Nephron progenitor cell (in vitro differentiated cells): ENCODE results near the gene TBC1D23.
"Not testable (repeated sequence)": the region's sequence is repeated elsewhere in the genome, so short reads cannot be mapped to it uniquely, and the experiment has no call there.

ENCODE experiments used
- DNase-seq: peaks from one replicate; pipeline ENCODE4 v3.0.0; 2021
- H3K27ac Mint-ChIP-seq: 2 replicates; pipeline ENCODE4 v1.8.0; 2021; ENCODE audit warnings: mild to moderate bottlenecking, moderate library complexity, mixed read lengths
- H3K27me3 Mint-ChIP-seq: 2 replicates; pipeline ENCODE4 v1.8.0; 2021; ENCODE audit warnings: mild to moderate bottlenecking, low read depth, mixed read lengths; ENCODE audit not compliant: poor library complexity
- H3K36me3 Mint-ChIP-seq: 2 replicates; pipeline ENCODE4 v1.8.0; 2021; ENCODE audit warnings: low read depth, mixed read lengths
- H3K4me1 Mint-ChIP-seq: 2 replicates; pipeline ENCODE4 v1.8.0; 2021; ENCODE audit warnings: mixed read lengths
- H3K4me3 Mint-ChIP-seq: 2 replicates; pipeline ENCODE4 v1.8.0; 2021; ENCODE audit warnings: mild to moderate bottlenecking, moderate library complexity, mixed read lengths
- H3K9me3 Mint-ChIP-seq: 2 replicates; pipeline ENCODE4 v1.8.0; 2021; ENCODE audit warnings: mild to moderate bottlenecking, moderate library complexity, mixed read lengths
- CTCF ChIP-seq: fragments of 200-600 bp; sonication (generic); IDR thresholded peaks from 2 replicates; pipeline ENCODE4 v1.5.0; 2021; ENCODE audit warnings: antibody characterized with exemption

The TBC1D23 gene

GRCh38 chr3:100225193-100225592, 35.6 kb upstream of the TBC1D23 start:
- Mint-ChIP-seq H3K27me3 (no peaks in the 10 kb centered on the region), H3K9me3 (peaks cover 32% of the 10 kb centered on the region), H3K4me3 (no peak overlapping the region), H3K4me1 (no peaks in the 10 kb centered on the region), H3K27ac (no peak overlapping the region), H3K36me3 (peaks cover 5% of the 10 kb centered on the region)
- DNase-seq: no peak
- TF ChIP-seq CTCF: no peak

GRCh38 chr3:100225883-100226282, 34.9 kb upstream of the TBC1D23 start:
- Mint-ChIP-seq H3K4me3 (no peak overlapping the region), H3K4me1 (no peaks in the 10 kb centered on the region), H3K27me3 (no peaks in the 10 kb centered on the region), H3K9me3 (peaks cover 32% of the 10 kb centered on the region), H3K27ac (no peak overlapping the region), H3K36me3 (peaks cover 1% of the 10 kb centered on the region)
- TF ChIP-seq CTCF: no peak
- DNase-seq: no peak

GRCh38 chr3:100226712-100227429, 33.9 kb upstream of the TBC1D23 start:
- H3K36me3 Mint-ChIP-seq: no peaks in the 10 kb centered on the region
- no peak overlapping the region for H3K27ac Mint-ChIP-seq
- H3K9me3 Mint-ChIP-seq: peaks cover 29% of the 10 kb centered on the region
- H3K4me3 Mint-ChIP-seq: no peak overlapping the region
- H3K4me1 Mint-ChIP-seq: no peaks in the 10 kb centered on the region
- DNase-seq: no peak
- TF ChIP-seq CTCF: no peak
- H3K27me3 Mint-ChIP-seq: no peaks in the 10 kb centered on the region

GRCh38 chr3:100227511-100227921, 33.3 kb upstream of the TBC1D23 start:
- no peak for TF ChIP-seq CTCF
- Mint-ChIP-seq H3K9me3 (peaks cover 29% of the 10 kb centered on the region), H3K4me1 (no peaks in the 10 kb centered on the region), H3K36me3 (no peaks in the 10 kb centered on the region), H3K4me3 (no peak overlapping the region), H3K27ac (no peak overlapping the region), H3K27me3 (no peaks in the 10 kb centered on the region)
- DNase-seq: no peak

- no peaks in the 10 kb centered on the region for H3K4me1 Mint-ChIP-seq
- H3K4me3 Mint-ChIP-seq: no peak overlapping the region
- no peaks in the 10 kb centered on the region for H3K27me3 Mint-ChIP-seq
- no peak for TF ChIP-seq CTCF
- no peaks in the 10 kb centered on the region for H3K36me3 Mint-ChIP-seq
- DNase-seq: no peak
- H3K27ac Mint-ChIP-seq: no peak overlapping the region
- H3K9me3 Mint-ChIP-seq: peaks cover 25% of the 10 kb centered on the region
Observed at GRCh38 chr3:100228247-100228646, 32.5 kb upstream of the TBC1D23 start.

GRCh38 chr3:100229188-100229587, 31.6 kb upstream of the TBC1D23 start:
- H3K4me1 Mint-ChIP-seq: not testable (repeated sequence)

More at GRCh38 chr3:100229188-100229587, 31.6 kb upstream of the TBC1D23 start:
- peaks cover 25% of the 10 kb centered on the region for H3K9me3 Mint-ChIP-seq
- not testable (repeated sequence) for H3K36me3 Mint-ChIP-seq, H3K27me3 Mint-ChIP-seq, DNase-seq, H3K4me3 Mint-ChIP-seq
- H3K27ac Mint-ChIP-seq: peak overlapping the region; percentile 33
